Urothelium cell line (cell line): ENCODE data around the gene PRKCD.

Experiments
- DNase-seq: peaks from one replicate; pipeline ENCODE4 v3.0.0; 2011; ENCODE audit warnings: low spot score, mixed read lengths
- FAIRE-seq: peaks from 2 replicates; lab custom pipeline; 2011; peaks lifted over from hg19 to GRCh38; lab: Jason Lieb, UNC

The PRKCD gene

DNA sequence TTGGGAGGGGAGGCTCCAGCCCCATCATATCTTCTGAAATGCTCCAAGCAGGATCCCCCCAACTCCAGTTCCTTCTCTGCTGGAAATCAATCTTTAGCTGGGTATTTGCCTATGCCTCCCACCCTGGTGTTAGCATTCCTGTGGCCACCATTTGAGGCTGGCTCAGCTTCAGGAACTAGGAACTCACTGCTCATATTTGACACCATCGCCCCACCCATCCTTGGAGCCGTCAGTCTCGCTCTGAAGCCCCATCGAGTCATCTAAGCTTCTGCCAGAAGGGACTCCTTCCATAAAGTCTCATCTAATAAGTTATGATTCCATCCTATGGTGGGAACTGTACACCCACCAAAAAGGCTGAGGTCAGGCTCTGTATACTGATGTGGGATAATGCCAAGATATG lies 26.4 kb downstream of the PRKCD start:
- no peak for FAIRE-seq
- no peak for DNase-seq

DNA sequence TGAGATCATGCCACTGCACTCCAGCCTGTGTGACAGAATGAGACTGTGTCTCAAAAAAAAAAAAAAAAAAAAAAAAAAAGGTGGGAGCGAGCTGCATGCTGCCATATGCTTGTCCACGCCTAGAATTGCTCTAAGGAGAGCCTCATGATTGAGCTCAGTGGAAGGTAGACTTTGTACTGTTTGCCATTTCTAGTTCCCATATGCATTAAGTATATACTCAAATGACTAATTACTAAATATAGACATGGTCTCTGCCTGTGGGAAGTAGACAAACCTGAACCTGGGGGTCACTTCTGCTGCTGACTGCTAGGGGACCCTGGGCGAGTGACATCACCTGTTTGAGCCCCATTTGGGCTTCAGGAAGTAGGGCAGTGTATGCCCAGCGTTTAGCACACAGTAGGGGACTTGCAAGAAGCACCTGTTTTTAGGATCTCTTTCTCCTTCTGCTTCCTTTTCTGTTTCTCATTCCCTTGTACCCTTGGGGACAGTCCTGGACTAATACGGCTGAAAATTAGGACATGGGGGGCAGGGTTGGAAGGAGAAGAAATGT lies 27.2 kb downstream of the PRKCD start:
- DNase-seq (no peak), FAIRE-seq (no peak)

DNA sequence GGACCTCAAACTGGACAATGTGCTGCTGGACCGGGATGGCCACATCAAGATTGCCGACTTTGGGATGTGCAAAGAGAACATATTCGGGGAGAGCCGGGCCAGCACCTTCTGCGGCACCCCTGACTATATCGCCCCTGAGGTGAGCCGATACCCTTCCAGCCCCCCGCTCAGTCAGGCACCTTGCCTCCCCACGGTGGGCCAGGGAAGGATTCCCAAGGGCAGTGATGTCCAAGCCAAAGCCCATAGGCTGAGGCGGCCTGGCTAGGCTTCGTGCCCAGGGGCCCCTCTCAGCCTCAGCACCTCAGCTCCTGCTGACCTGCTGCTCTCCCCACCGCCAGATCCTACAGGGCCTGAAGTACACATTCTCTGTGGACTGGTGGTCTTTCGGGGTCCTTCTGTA lies 27.7 kb downstream of the PRKCD start:
- FAIRE-seq (no peak), DNase-seq (no peak)

DNA sequence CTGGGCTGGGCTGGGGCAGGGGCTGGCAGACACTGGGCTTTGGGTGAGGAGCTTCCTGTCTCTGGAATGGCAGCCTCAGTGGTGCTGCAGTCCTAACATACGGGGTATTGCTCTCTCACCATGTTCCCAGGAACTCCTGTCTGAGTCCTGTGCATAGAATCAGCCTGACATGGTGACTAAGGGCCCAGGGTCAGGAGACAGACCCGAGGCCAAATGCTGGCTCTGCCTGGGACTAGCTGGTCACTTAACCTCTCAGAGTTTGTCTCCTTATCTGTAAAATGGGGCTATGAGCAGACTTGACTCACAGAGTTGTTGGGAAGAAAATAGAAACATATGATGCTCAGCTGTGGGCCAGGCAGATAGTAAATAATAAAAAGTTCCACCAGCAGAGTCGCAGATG lies 28.3 kb downstream of the PRKCD start:
- no peak for DNase-seq
- no peak for FAIRE-seq

DNA sequence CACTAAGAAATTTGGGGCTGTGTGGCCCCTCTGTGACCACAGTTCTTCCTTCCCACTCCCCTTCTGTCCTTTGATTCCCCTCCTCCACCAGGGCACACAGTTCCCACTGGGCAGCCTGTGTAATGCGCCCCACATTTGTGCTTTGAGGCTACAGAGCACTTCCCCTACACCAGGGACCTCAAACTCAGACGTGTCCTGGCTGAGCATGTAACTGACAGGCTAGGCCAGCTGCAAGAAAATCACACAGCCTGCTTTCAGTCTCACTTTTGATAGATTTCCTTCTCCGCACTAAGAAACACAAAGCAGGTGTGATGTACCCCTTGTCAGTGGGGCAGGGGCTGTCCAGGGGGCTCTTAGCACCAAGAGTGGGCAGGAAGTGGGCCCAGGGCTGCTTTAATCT lies 29.6 kb downstream of the PRKCD start:
- no peak for FAIRE-seq
- DNase-seq: no peak

DNA sequence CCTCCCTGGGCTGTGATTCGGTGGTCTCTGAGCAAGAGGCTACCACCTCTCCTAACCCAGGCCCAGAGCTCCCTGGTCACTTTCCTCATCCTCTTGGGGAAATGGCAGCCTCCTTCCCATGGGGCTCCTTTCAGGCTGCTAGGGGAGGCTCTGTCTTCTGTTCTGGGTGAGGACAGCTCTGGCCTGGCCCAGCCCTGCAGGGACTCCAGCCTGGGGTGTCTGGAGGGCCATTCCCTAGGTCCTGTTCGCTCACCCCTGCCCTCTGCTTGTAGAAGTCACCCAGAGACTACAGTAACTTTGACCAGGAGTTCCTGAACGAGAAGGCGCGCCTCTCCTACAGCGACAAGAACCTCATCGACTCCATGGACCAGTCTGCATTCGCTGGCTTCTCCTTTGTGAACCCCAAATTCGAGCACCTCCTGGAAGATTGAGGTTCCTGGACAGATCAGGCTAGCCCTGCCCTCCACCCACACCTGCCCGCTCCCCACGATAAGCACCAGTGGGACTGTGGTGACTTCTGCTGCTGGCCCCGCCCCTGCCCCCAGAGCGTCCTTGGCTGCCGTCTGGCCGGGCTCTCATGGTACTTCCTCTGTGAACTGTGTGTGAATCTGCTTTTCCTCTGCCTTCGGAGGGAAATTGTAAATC lies 30.9 kb downstream of the PRKCD start:
- FAIRE-seq (no peak), DNase-seq (no peak)

DNA sequence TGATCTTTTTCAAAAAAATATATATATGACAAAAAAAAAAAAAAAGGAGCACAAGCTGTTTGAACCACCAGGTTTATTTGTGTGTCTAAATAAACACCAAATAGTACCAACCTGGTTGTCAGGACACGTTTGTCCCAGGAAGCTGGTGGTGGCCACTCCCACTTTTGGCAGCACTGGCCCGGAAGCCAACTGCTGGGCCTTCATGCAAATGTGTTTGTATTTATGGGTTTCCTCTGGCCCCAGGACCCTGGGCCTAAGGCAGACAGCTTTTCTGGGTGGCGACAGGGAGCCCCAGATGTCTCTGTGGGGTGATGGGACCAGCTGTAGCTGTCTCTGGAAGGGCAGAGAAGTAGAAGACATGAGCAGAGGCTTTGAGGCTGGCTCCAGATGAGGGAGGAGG lies 31.6 kb downstream of the PRKCD start:
- DNase-seq (no peak), FAIRE-seq (no peak)

DNA sequence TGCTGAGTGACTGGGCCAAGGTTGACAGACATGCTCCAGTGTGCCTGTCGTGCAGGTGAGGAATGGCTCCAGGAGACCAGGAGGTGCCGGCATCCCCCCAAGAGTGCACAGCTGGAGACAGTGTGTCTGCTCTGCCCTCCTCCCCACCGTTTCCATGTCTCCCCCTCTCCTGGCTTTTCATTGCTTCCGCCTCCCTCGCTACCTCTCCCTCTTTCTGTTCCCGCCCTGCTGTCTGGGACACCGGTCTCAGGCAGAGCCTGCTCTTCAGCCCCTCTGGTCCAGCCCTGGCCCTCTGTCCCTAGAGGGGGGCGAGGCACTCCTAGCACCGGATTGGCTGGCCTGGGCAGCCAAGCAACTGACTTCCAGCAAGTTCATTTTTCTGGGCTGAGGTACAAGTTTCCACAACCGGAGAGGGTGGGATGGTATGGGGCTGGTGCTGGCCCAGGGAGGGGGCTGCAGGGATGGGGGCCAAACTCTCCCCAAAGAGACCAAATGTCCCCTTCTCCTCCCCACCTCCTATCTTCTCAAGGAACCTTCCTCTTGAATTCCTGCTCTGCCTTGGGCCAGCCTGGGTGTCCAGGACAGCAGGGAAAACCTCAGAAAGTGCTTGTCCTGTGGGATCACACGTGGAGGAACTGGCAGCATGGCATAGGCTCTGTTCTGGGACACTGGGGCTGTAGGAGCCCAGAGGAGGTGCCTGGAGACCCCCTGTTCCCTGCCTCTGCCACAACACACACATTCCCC lies 32.6 kb downstream of the PRKCD start:
- FAIRE-seq (no peak), DNase-seq (no peak)

DNA sequence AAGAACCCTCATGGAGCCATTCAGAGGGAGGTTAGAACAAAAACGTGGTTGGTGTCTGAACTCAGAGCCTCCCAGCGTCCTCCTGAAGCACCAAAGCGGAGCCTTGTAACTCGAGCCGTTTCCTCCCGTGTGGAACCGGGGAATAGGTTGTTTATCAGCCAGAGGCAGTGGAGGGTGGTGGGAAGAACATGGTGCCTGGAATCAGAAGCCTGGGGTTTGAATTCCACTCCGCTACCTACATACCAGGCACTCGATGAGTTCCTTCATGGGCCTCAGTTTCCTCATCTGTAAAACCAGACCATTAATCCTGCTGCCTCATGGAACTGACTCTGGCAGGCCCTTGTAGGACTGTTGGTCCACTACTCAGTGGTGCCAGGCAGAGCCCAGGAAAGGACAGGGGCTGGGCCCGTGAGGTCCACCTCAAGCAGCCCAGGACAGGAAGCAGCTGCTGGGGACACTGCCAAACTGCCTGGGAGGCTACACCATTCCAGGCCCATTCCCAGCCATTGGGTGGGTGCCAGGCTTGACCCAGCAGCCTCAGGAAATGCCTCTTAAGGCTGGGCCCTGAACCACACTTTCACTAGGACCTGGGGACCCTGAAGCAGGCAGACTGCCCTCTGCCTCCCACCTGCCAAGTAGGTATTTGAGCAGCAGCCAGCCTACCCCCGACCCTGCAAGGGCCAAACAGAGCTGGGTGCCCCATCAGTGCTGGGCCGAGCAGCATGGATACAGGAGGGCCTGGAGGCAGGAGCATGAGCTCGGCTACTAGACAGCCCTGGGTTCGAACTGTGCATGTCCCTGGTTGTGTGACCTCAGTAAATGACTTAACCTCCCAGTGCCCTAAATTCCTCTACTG lies 33.4 kb downstream of the PRKCD start:
- FAIRE-seq: no peak

DNA sequence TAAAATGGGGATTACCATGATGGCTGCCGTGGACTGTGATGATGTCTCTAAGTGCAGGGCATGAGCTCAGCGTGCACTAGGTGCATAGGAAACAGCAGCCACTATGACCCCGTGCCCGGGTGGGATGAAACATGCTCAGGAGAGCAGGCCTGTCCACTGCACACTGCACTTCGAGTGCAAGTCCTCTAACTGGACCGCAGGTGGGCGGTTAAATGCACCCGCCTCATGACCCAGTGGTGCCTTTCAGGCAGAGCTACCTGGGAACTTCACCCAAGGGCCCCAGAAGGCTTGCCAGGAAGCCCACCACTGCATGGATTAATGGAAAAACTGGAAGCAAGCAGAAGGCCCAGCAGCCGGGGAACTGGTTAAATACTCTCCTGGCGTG lies 34.0 kb downstream of the PRKCD start:
- DNase-seq: no peak
- FAIRE-seq: no peak

More for the DNA sequence above, 33.4 kb downstream of the PRKCD start:
- DNase-seq: no peak

DNA sequence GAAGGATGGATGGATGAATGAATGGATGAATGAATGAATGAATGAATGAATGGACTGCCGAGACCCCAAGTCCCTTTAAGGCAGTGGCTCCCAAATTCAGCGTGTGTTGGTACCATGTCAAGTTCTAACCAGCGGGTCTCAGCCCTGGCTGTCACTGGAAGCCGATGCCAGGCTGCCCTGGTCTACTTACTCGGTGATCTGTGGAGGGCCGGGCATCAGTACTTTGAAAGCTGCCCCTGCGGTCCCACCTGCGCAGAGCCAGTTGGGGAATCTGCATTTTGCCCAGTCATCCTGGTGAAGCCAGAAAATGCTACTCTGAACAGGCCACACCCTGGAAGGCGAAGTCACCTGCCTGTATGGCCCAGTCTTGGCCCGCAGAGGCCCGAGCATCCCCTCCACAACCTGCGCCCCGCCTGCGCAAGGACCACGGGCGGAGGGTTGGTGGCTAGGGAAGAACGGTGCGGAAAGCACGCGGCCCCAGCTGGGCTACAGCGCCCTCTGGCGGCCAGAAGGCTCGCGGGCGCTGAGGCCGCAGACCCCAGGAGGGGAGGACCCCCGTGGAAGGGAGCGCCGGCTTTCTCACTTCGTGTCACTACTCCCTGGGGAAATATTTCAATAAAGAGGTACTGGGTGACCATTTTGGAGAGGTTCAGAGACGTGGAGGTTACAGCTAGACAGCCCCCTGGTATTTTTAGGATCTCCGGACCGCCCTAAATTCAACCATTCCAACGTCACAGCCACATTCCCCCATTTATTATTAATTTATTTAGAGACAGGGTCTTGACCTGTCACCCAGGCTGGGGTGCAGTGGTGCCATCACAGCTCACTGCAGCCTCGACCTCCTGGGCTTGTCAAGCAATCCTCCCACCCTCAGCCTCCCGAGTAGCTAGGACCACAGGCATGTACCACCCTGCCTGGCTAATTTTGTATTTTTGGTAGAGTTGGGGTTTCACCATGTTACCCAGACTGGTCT lies 34.9 kb downstream of the PRKCD start:
- DNase-seq: peak; percentile 72
- FAIRE-seq: peak; percentile 63

DNA sequence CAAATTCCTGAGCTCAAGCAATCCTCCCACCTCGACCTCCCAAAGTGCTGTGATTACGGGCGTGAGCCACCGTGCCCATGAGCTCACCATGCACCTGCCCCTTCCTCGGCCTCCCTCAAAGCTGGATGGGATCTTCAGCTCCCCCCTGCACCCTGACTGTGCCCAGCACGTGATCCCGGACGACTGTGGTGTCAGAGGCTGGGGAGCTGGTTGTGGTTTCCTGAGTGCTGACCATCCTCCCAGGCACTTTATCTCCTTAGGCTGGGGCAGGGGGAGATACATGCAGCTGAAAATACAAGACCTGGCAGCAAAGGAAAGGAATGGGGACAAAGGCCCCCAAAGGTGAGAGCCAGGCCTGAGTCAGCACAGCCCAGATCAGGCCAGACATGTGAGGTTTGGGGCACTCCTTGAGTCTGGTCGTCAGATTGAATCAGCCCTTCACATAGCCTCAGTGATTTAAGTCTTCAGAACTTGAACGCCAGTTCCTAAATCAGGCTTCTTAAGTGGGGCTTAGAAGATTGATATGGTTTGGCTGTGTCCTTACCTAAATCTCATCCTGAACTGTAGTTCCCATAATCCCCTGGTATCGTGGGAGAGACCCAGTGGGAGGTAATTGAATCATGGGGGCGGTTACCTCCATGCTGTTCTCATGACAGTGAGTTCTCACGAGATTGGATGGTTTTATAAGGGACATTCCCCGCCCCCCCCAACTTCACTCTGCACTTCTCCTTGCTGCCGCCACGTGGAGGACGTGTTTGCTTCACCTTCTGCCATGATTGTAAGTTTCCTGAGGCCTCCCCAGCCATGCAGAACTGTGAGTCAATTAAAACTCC lies 35.8 kb downstream of the PRKCD start:
- FAIRE-seq (no peak), DNase-seq (no peak)

DNA sequence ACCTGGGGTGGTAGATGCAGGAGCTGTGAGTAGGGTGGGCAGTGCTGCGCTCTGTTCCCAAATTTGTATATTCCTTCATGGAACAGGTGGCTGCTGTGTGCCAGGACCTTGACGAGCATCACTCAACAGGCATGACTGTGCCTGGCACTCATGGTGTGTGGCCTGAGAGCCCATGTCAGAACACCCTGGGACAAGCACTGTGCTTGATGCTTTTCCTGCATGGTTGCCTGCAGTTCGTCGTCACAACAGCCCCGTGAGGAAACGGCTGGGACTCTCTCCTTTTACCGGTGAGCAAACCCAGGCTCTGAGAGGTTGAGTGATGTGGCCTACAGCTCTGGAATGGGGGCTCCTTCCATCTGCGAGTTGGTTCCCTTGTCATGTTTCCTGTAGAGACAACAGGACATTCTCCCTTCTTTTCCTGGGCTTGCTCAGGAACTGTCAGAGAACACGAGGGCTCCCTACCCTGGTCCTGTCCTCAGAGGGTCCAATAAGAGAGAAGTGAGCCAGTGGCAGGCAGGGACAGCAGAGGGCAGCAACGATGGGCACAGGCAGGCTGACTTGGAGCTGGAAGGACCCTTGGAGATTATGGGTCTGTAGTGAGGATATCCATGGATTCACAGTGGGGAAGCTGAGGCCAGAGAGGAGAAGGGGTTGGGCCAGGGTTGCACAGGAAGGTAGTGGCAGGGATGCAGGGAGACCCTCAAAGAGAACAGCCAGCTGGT lies 37.4 kb downstream of the PRKCD start:
- DNase-seq (no peak), FAIRE-seq (no peak)

DNA sequence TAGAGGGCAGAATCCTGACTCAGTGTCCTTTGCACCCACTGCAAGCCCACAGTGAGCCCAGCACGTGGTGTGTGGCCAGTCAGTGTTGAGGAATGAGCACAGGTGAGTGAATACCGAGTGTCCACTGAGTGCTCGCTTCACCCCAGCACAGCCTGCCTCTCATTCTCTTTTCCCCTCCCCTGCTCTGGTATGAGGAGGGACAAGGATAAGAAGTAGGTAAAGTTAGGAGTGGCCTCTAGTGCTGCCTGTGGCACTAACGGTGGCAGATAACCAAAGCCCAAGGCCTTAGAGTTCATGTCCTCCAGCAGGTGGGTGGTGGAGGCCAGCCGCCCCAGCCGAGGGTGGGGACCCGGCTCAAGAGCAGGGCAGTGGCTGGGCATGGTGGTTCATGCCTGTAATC lies 38.0 kb downstream of the PRKCD start:
- DNase-seq (no peak), FAIRE-seq (no peak)

DNA sequence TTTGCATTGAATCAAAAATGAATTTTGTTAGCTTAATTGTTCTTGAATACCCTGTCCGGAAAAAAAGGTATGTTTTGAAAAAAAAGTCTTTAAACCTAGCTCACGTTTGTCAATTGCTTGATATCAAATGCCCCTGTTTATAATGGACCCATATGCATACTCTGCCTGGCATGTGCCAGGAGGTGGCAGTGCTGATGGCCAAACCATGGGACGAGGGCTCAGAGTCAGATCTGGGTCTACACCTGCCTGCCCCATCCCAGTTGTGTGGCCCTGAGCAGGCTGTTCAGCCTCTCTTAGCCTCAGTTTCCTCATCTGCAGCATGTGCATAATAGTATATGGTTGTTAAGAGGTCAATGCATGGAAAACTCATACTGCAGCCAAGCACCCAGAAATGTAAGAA lies 38.8 kb downstream of the PRKCD start:
- DNase-seq (no peak), FAIRE-seq (no peak)

DNA sequence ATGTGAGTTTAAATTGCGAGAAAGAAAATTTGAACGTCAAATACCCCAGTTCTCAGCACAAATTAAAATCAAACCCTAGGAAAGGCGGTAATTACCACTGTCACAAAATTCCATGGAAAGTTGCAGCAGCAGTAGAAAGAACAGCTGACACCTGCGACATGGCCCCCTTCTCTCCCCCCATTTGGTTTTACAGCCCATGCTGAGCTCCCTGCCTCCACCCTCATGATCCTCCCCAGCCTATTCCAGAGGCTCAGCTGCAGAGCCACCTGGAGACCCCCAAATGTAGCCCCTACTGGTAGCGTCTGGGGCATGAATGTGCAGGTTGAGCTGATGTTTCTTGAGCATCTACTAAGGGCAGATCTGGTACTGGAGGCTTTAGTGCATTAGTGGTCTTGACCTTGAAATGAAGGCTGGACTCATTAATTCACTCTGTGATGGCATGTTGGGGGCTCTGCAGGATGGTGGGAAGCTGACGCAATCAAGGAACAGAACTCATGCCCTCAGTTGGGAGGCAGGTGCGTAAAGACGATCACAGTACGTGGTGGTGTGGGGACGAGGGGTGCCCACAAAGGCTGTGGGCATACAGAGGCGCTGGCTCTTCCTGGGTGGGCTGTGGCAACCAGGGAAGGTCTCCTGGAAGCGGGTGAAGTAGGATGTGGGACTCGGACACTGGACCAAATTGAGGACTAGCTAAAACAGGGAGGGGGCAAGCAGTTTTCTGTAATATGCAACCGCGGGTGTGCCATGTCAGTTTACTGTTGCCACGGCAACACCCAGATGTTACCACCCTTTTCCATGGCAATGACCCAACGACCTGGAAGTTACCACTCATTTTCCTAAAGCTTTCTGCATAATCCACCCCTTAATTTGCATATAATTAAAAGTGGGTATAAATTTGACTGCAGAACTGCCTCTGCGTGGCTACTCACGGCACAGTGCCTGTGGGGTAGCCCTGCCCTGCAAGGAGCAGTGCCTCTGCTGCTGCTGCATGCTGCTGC lies 39.8 kb downstream of the PRKCD start:
- DNase-seq (no peak), FAIRE-seq (no peak)

DNA sequence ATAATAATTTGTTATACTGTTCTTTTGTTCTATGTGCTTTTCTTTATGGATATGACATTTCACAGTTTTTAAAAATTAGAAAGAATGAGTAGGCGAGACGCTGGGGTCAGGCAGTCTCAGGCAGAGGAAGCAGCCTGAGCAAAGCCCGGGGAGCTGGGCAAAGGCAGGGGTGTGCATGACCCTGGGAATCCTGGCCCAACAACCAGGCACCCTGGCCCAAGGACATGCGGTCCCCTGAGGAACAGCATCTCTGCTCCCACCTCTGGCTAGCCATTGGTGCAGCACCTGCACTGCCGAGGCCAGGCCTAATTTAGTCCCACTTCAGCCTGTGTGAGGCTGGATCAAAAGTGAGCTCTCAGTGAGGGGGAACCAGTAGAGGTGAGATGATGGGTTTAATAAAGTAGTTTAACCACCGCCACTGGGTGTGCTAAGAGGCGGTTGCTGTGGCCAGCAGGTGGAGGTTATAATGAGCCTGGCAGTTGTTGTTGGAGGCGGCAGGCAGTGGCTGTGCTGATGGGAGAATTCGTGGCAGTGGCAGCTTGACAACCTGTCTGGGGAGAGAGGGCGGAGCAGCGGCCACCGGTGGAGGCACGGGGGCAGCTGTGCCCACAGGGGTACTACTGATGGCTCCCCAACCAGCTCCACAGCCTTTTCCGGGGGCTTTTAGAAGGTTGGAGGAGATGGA lies 41.5 kb downstream of the PRKCD start:
- FAIRE-seq: no peak
- no peak for DNase-seq
